Measurements from ENCODE around the gene STARD6. TPM values are rescaled to one million over a fixed set of nuclear protein-coding genes. Genes with fewer than 3 reads are reported as not detected.
A peak's percentile ranks its signal among the peaks of the same experiment; 100 is the strongest.
"Not testable (repeated sequence)": the region's sequence is repeated elsewhere in the genome, so short reads cannot be mapped to it uniquely, and the experiment has no call there.

STARD6 gene
- total RNA-seq, 2 experiments from 2014 or later = not detected

GRCh38 chr18:54392543-54393023 lies 34.9 kb upstream of the STARD6 start:
- Mint-ChIP-seq H3K27ac (no peak overlapping the region), H3K27me3 (peaks cover 12% of the 10 kb centered on the region), H3K36me3 (ENCODE audit: low read depth) (no peaks in the 10 kb centered on the region), H3K9me3 (no peaks in the 10 kb centered on the region), H3K4me3 (no peak overlapping the region), H3K4me1 (ENCODE audit: low read depth) (peaks cover 9% of the 10 kb centered on the region)
- TF ChIP-seq CTCF (IDR thresholded peaks at IDR 0.05) = peak; percentile 81
- ATAC-seq (peak; percentile 64), DNase-seq (no peak)
- ChIA-PET CTCF (interaction anchor here (0.8 to 3.9 kb wide), 18 partner anchors 11 to 499 kb away, joined by 3 to 24 read pairs (median 4); partner anchors contain the start of genes C18orf54 and STARD6), POLR2A (no interaction called here)
- intact Hi-C loops (cut with micrococcal nuclease) = loop anchor here (5.0 kb wide), 1 partner anchor 280 kb away; no protein-coding TSS in a partner anchor

- intact Hi-C loops (cut with micrococcal nuclease) = loop anchor here (5.0 kb wide), 1 partner anchor 281 kb away; no protein-coding TSS in a partner anchor
- POLR2A ChIA-PET = no interaction called here
- Mint-ChIP-seq H3K27ac (no peak overlapping the region), H3K9me3 (no peaks in the 10 kb centered on the region), H3K4me3 (no peak overlapping the region), H3K36me3 (ENCODE audit: low read depth) (no peaks in the 10 kb centered on the region), H3K4me1 (ENCODE audit: low read depth) (peaks cover 9% of the 10 kb centered on the region), H3K27me3 (peaks cover 13% of the 10 kb centered on the region)
- CTCF ChIA-PET = interaction anchor here (0.6 to 3.9 kb wide), 3 partner anchors 31 to 280 kb away, joined by 3 to 24 read pairs (median 3); no protein-coding TSS in a partner anchor
- no peak for TF ChIP-seq CTCF (IDR thresholded peaks at IDR 0.05)
- DNase-seq (no peak), ATAC-seq (no peak)
Measured at GRCh38 chr18:54390838-54391237, 33.2 kb upstream of the STARD6 start.

- H3K9me3 Mint-ChIP-seq = no peaks in the 10 kb centered on the region
- no peak for ATAC-seq
- intact Hi-C loops (cut with micrococcal nuclease) = no loop called here
- H3K36me3 Mint-ChIP-seq (ENCODE audit: low read depth) = no peaks in the 10 kb centered on the region
- H3K4me3 Mint-ChIP-seq = no peak overlapping the region
- ChIA-PET CTCF (no interaction called here), POLR2A (interaction anchor here (1.0 kb wide), 1 partner anchor 12 kb away, joined by 3 read pairs; no protein-coding TSS in a partner anchor)
- H3K27ac Mint-ChIP-seq = no peak overlapping the region
- no peak for DNase-seq
- H3K27me3 Mint-ChIP-seq = peaks cover 13% of the 10 kb centered on the region
- H3K4me1 Mint-ChIP-seq (ENCODE audit: low read depth) = peaks cover 9% of the 10 kb centered on the region
- no peak for TF ChIP-seq CTCF (IDR thresholded peaks at IDR 0.05)
Measured at GRCh38 chr18:54389143-54389505, 31.5 kb upstream of the STARD6 start.

GRCh38 chr18:54388203-54389142 lies 30.8 kb upstream of the STARD6 start:
- no peaks in the 10 kb centered on the region for H3K9me3 Mint-ChIP-seq
- ChIA-PET POLR2A (interaction anchor here (1.0 kb wide), 1 partner anchor 12 kb away, joined by 3 read pairs; no protein-coding TSS in a partner anchor), CTCF (interaction anchor here (1.2 kb wide), 1 partner anchor 283 kb away, joined by 4 read pairs; no protein-coding TSS in a partner anchor)
- peak; percentile 95 for ATAC-seq
- intact Hi-C loops (cut with micrococcal nuclease) = no loop called here
- H3K36me3 Mint-ChIP-seq (ENCODE audit: low read depth) = no peaks in the 10 kb centered on the region
- DNase-seq = peak; percentile 68
- H3K27me3 Mint-ChIP-seq = peaks cover 13% of the 10 kb centered on the region
- peaks cover 9% of the 10 kb centered on the region for H3K4me1 Mint-ChIP-seq (ENCODE audit: low read depth)
- no peak overlapping the region for H3K27ac Mint-ChIP-seq
- no peak for TF ChIP-seq CTCF (IDR thresholded peaks at IDR 0.05)
- no peak overlapping the region for H3K4me3 Mint-ChIP-seq

GRCh38 chr18:54387631-54388030 lies 30.0 kb upstream of the STARD6 start:
- Mint-ChIP-seq H3K9me3 (no peaks in the 10 kb centered on the region), H3K4me3 (no peak overlapping the region), H3K27ac (no peak overlapping the region), H3K4me1 (ENCODE audit: low read depth) (peaks cover 9% of the 10 kb centered on the region), H3K36me3 (ENCODE audit: low read depth) (no peaks in the 10 kb centered on the region), H3K27me3 (peaks cover 13% of the 10 kb centered on the region)
- intact Hi-C loops (cut with micrococcal nuclease) = no loop called here
- ATAC-seq = no peak
- ChIA-PET POLR2A (no interaction called here), CTCF (interaction anchor here (1.2 kb wide), 1 partner anchor 284 kb away, joined by 4 read pairs; no protein-coding TSS in a partner anchor)
- no peak for TF ChIP-seq CTCF (IDR thresholded peaks at IDR 0.05)
- no peak for DNase-seq

GRCh38 chr18:54386800-54387495 lies 29.3 kb upstream of the STARD6 start:
- intact Hi-C loops (cut with micrococcal nuclease); H3K36me3 Mint-ChIP-seq (ENCODE audit: low read depth); DNase-seq; H3K9me3 Mint-ChIP-seq; H3K27ac Mint-ChIP-seq; POLR2A ChIA-PET; H3K4me3 Mint-ChIP-seq; CTCF ChIA-PET; ATAC-seq; H3K4me1 Mint-ChIP-seq (ENCODE audit: low read depth): not testable (repeated sequence)
- peaks cover 13% of the 10 kb centered on the region for H3K27me3 Mint-ChIP-seq

Measured in activated CD8-positive, alpha-beta T cell treated with anti-CD3 and anti-CD28 coated beads for 36 hours (primary cell).